Tibial nerve (tissue), 4 donors: Measurements from ENCODE around the gene KRTAP19-1.

Experiments
- CTCF ChIP-seq, 5 experiments: fragments of 200-600 bp in 3 of 5; fragments of 450-650 bp in 2 of 5; sonication (generic) in 3 of 5; IDR thresholded peaks; one replicate each; pipeline ENCODE4 v1.5.1; 2016 to 2019; ENCODE audit warnings: antibody characterized with exemption in 5 of 5, mild to moderate bottlenecking in 3 of 5, moderate library complexity in 2 of 5
- EP300 ChIP-seq, 2 donors: sonication (generic); formaldehyde crosslinking; IDR thresholded peaks; one replicate each; pipeline ENCODE4 v1.6.1; 2017; ENCODE audit warnings: antibody characterized with exemption in 2 of 2, mild to moderate bottlenecking in 1 of 2
- POLR2A ChIP-seq, 2 donors: fragments of 450-650 bp; IDR thresholded peaks; one replicate each; pipeline ENCODE4 v1.6.1; 2017; ENCODE audit warnings: antibody characterized with exemption in 2 of 2, mild to moderate bottlenecking in 2 of 2, moderate library complexity in 2 of 2

DNA sequence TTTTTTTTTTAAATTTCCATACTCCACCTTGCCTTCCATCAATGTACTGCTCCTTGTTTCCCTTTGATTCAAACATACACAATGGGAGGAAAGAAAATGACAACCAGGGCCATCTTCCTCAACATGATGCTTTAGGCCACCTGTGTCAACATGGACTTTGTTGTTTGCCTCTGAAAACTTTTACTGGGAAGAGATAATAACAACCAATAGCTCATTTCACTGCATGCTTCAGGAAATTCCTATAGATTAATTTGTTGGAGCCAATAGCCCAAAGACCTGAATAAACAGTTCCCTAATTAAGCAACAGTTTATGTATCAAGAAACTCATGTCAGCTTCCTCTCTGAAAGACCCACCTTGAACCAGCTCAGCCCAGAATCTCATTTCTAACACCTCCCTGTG lies 36.9 kb downstream of the KRTAP19-1 start:
- TF ChIP-seq EP300 (IDR thresholded peaks at IDR 0.05) (no peak), CTCF (IDR thresholded peaks at IDR 0.05) (no peak), POLR2A (IDR thresholded peaks at IDR 0.05) (no peak)
